ENCODE results near the gene ATP11B.
"Not testable (repeated sequence)": the region's sequence is repeated elsewhere in the genome, so short reads cannot be mapped to it uniquely, and the experiment has no call there.

ATP11B gene

GRCh38 chr3:182795389-182795782, 2.1 kb downstream of the ATP11B start:
- DNase-seq, result peak; percentile 76 to 78

DNA sequence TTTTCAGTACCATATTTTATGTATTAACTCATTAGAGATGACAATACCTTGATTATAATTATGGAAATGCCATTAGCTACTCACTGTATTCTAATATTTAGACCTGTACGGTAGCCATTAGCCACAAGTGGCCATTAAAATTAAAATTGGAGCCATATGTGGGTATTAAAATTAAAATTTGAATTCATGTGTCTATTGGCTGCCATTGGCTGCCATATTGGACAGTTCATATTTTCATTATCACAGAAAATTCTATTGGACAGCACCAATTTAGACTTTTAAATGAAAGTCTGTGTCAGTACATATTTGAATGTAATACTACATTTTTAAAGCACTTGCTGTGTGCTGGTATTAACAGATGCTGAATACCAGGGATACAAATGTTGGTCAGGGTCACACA, 3.0 kb downstream of the ATP11B start:
- no peak for DNase-seq

DNA sequence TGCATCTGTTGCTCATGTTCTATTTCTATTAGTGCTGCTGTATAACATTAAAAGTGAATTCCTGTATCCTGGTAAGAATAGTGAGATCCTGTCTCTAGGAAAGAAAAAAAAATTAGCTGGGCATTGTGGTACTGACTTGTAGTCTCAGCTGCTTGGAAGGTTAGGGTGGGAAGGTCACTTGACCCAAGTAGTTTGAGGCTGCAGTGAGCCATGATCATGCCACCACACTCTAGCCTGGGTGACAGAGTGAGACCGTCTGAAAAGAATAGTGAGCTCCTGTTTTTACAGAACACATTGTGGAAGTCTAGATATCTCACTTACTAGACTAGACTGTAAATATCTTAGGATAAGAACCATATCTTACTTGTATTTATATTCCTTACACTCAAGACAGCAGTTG, 4.6 kb downstream of the ATP11B start:
- no peak for DNase-seq

GRCh38 chr3:182799143-182799542, 5.8 kb downstream of the ATP11B start:
- not testable (repeated sequence) for DNase-seq

- no peak for DNase-seq
These were observed 7.2 kb downstream of the ATP11B start for GRCh38 chr3:182800508-182800907.

DNA sequence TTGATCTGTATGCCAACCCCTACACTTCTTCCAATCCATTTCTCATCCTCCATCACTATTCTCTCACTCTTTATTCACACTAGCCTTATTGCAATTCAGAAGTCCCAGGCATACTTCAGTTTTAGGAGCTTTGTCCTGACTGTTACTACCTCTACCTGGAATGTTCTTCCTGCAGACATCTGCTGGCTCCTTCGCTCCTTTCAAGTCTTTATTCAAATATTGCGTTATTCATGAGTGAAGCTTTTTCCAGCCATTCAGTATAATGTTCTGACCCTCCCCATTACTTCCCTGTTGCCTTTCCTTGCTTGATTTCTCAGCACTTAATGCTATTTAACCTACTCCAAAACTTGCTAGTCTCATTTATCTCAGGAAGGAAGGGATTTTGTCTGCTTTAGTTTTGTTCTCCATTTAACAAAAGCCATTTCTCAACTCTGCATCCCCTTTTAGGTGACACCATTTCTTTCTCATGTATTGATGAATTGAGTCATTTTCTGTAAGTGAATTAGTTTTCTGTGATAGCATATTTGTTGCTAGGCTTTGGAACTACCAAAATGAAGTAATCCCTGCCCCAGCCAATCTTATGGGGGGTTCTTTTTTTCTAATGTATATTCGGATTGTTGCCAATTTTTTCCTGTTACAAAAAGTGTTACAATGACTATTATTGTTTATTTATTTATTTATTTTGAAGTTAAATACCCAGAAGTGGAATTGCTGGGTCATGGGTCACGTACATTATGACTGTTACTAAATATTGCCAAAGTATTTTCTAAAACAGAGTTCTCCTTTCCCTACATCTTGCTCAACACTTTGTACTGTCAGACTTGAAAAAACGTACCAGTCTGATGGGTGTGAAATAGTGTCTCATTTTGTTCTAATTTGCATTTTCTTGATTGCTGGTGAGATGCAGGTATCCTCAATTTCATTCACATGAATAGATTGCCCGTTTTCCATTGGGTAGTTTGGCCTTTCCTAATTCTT, 9.4 kb downstream of the ATP11B start:
- DNase-seq, result no peak

DNA sequence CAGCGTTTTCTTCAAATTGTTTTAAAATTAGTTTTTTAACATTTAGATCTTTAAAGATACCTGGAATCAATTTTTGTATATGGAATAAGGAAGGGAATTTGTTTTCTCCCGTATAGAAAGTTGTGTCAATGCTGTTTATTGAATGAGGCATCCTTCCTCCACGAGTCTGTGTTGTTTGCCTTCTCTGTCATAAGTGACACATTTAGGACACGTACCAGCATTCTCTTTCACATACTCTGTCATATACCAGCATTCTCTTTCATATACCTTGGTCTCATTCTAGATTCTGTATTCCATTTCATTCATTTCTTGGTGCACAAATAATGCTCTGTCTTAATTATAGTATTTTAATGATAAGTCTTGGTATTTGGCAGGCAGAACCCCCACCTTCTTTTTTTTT, 10.3 kb downstream of the ATP11B start:
- DNase-seq, result no peak

DNA sequence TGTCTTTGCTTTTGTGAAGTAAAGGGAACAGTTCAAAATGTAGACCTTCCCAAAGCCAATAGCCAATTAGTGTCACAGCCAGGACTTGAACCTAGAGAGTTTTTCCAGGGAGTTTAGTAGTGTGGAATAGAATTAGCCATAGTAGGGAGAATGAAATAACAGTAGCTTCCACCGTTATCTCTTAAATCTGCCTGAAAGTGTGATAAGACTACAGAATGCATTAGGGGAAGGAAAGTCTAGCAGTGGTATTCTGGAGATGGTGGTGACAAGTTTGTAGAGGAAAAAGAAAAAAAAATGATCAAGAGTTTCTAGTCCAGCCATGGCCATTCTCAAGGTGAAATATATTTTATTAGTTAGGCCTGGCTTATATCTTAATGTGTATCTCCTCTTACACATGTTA, 13.8 kb downstream of the ATP11B start:
- DNase-seq, result no peak

- no peak for DNase-seq
These were observed 14.9 kb downstream of the ATP11B start for GRCh38 chr3:182808041-182808770.

- no peak for DNase-seq
These were observed 16.2 kb downstream of the ATP11B start for GRCh38 chr3:182809531-182809930.

DNA sequence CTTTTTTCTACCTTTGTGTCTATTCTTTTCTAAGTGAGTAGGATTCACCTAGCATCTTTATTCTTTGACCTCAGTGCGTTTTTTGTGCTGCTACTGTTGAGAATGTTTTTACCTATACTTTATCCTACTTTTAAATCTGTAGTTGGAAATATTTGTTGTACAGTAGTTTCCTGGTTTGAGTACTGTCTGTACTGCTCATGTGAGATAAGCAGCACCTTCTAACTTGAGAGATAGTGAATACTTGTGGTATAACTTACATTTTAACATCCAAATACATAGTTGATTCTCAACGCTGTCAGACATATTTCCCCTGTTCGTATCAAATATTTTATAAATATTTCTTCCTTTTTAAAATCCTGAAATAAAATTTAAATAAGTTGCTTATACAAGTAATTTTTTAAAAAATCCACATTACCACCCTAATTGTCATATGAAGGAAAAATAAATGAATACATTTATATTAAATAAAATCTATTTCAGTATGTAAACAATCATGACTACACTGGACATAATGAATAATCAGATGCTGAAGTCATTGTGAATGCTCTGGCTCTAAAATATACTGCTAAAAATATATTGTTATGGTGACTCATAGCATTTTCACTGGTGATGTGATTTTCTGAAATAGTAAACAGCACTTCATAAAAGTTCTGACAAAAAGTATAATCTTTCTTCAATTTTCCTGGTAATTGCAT, 17.4 kb downstream of the ATP11B start:
- no peak for DNase-seq

- no peak for DNase-seq
These were observed 17.9 kb downstream of the ATP11B start for GRCh38 chr3:182811269-182811596.

DNA sequence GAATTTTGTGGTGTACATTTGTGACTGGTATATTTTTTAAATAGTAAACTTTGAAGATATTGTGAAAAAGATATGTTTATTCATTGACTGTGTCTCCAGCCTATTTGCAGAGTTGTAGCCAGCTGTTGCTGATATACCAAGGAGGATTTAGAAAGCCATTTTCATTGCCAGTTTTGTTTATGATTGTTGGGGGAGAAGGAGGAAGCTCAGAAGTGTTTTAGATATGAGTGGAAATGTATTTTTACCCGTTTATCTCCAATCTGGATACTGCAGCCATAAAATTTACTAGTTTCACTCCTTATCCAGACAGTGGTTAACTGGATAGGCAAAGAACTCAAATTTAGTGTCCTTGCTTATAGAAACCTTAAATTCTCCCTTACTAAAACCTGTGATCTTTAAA, 18.8 kb downstream of the ATP11B start:
- no peak for DNase-seq

DNA sequence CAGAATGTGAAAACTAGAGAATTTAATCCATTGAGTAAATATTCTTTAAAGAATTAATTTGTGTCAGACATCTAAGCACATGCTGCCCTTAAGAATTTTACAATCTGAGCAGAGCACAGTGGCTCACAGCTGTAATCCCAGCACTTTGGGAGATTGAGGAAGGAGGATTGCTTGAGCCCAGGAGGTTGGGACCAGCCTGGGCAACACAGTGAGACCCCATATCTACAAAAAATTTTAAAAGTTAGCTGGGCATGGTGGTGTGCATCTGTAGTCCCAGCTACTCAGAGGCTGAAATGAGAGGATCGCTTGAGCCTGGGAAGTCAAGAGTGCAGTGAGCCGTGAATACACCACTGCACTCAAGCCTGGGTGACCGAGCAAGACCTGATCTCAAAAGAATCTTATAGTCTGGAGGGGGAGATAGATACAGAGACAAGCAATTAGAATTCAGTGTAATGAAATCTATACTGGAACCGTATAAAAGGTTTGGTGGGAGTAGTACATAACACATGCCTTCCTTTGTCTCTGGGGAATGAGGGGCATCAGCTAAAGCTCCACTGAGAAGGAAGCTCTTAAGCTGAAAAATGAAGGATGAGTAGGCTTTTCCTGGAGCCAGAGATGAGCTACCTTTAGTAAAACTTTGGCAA, 21.2 kb downstream of the ATP11B start:
- DNase-seq, result no peak

DNA sequence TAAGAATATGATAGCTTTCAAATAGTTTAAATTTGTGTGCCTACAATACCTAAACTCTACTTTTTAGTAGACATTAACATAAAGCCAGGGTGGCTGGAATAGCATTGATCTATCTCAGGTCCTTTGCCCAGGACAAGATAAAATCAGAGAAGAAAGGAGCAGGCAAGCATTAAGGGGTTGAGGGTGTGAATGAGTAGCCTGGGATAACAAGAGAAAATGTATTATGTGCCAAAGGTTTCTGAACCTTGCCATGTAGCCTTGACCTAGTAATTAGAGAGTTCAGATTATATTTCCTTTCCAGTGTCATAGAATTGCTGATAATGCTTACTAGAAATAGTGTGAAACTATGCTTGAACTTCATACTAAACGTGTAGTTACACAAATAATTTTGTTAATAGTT, 22.9 kb downstream of the ATP11B start:
- no peak for DNase-seq

GRCh38 chr3:182818296-182818978, 25.1 kb downstream of the ATP11B start:
- DNase-seq, result no peak

GRCh38 chr3:182821221-182821981, 28.1 kb downstream of the ATP11B start:
- no peak for DNase-seq

GRCh38 chr3:182822260-182822659, 29.0 kb downstream of the ATP11B start:
- DNase-seq, result not testable (repeated sequence)

DNA sequence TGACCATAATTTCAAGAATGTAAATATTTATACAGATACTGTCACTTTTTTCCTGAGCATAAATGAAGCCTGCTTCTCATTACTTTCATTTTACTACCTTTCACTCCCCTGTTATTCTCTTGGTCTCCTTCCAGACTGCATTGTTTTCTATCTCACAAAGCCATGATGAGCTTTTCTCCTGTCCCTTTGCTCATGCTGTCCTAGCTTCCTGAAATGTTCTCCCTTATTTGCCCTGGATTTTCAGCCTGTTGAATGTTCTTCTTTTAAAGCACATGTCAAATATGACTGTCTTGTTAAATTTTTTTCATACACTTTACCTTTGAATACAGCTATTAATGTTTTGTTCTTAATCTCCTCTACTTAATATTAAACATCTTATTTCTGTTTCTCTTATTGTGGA, 31.7 kb downstream of the ATP11B start:
- no peak for DNase-seq

GRCh38 chr3:182829761-182830405, 36.6 kb downstream of the ATP11B start:
- no peak for DNase-seq

- peak; percentile 23 to 73 for DNase-seq
These were observed 44.7 kb downstream of the ATP11B start for GRCh38 chr3:182837855-182838454.

Data from Kasumi-1 (cell line).